Suprapubic skin (tissue), 3 donors: ENCODE measurements around the gene MRPS10.

Experiments used
- CTCF ChIP-seq, 2 donors: fragments of 200-600 bp in 1 of 2; fragments of 450-650 bp in 1 of 2; sonication (generic) in 1 of 2; IDR thresholded peaks; one replicate each; pipeline ENCODE4 v1.5.1; 2016 to 2019; ENCODE audit warnings: antibody characterized with exemption in 2 of 2, mild to moderate bottlenecking in 1 of 2, moderate library complexity in 1 of 2
- EP300 ChIP-seq: sonication (generic); formaldehyde crosslinking; IDR thresholded peaks from one replicate; pipeline ENCODE4 v1.6.1; 2017; ENCODE audit warnings: antibody characterized with exemption
- POLR2A ChIP-seq, 2 donors: fragments of 450-650 bp; IDR thresholded peaks; one replicate each; pipeline ENCODE4 v1.6.1; 2017; ENCODE audit warnings: antibody characterized with exemption in 2 of 2, mild to moderate bottlenecking in 2 of 2, moderate library complexity in 2 of 2

- TF ChIP-seq CTCF (IDR thresholded peaks at IDR 0.05) (no peak), EP300 (no peak), POLR2A (IDR thresholded peaks at IDR 0.05) (no peak)
Observed at GRCh38 chr6:42217157-42217518, 523 bp downstream of the MRPS10 start.
